HepG2 (cell line): ENCODE measurements around the gene H1-8. TPM values are rescaled to one million over a fixed set of nuclear protein-coding genes. Genes with fewer than 3 reads are reported as not detected.

ENCODE experiments used
- ATF5 ChIP-seq: sonication (generic); formaldehyde crosslinking; IDR thresholded peaks from 2 replicates; pipeline ENCODE4 v1.4.0; 2020; ENCODE audit warnings: mild to moderate bottlenecking, low read depth, missing genetic modification reagents
- BATF2 ChIP-seq: sonication (generic); formaldehyde crosslinking; IDR thresholded peaks from 2 replicates; pipeline ENCODE4 v1.8.0; 2022; ENCODE audit warnings: mild to moderate bottlenecking, missing genetic modification reagents, moderate library complexity
- FOXA3 ChIP-seq: IDR thresholded peaks from 2 replicates; pipeline ENCODE4 v1.6.1; 2016; ENCODE audit warnings: missing genetic modification reagents, missing compliant biosample characterization
- FOXO1 ChIP-seq: sonication (generic); formaldehyde crosslinking; IDR thresholded peaks from 2 replicates; pipeline ENCODE4 v1.4.0; 2020; ENCODE audit warnings: missing genetic modification reagents
- RXRB ChIP-seq: IDR thresholded peaks from 2 replicates; pipeline ENCODE4 v1.6.1; 2016; ENCODE audit warnings: borderline replicate concordance, missing genetic modification reagents, missing compliant biosample characterization
- SP5 ChIP-seq: IDR thresholded peaks from 2 replicates; pipeline ENCODE4 v1.6.1; 2016; ENCODE audit warnings: low read depth, borderline replicate concordance
- ZBED4 ChIP-seq: sonication (generic); formaldehyde crosslinking; IDR thresholded peaks from 2 replicates; pipeline ENCODE4 v1.4.0; 2020; ENCODE audit warnings: missing genetic modification reagents, borderline replicate concordance
- ZNF282 ChIP-seq: fragments of 450-650 bp; IDR thresholded peaks from 2 replicates; pipeline ENCODE4 v1.6.1; 2018; ENCODE audit not compliant: partially characterized antibody
- ZNF430 ChIP-seq: sonication (generic); formaldehyde crosslinking; IDR thresholded peaks from 2 replicates; pipeline ENCODE4 v1.9.0; 2021; ENCODE audit warnings: mild to moderate bottlenecking, missing genetic modification reagents
- ZNF512B ChIP-seq: sonication (generic); formaldehyde crosslinking; IDR thresholded peaks from 2 replicates; pipeline ENCODE4 v1.5.1; 2020; ENCODE audit warnings: missing genetic modification reagents, mild to moderate bottlenecking, borderline replicate concordance
- ZNF724P ChIP-seq: sonication (generic); formaldehyde crosslinking; IDR thresholded peaks from 2 replicates; pipeline ENCODE4 v1.8.0; 2022; ENCODE audit warnings: missing genetic modification reagents, borderline replicate concordance
- ZNF891 ChIP-seq: sonication (generic); formaldehyde crosslinking; IDR thresholded peaks from 2 replicates; pipeline ENCODE4 v1.5.0; 2020; ENCODE audit warnings: mild to moderate bottlenecking, missing genetic modification reagents
- polyA plus RNA-seq, 8 experiments: library from polyadenylated mRNA; depleted of rRNA in 3 of 8; stranded (reverse) in 7 of 8; unstranded in 1 of 8; fragments of >200 nt; fragmentation: Illumina TruSeq in 4 of 8; extraction: Trizol in 4 of 8; gene quantifications; 2 replicates each; pipeline versions ENCODE4 v1.2.1 to v1.2.3, GENCODE V29; 2011 to 2016; ENCODE audit warnings: low read depth in 4 of 8, missing spikeins in 1 of 8, mixed read lengths in 1 of 8; ENCODE audit not compliant: insufficient read depth in 1 of 8
- total RNA-seq, 5 experiments: library from RNA; depleted of rRNA; stranded (reverse); fragments of >200 nt; fragmentation: Illumina TruSeq; extraction: Trizol; gene quantifications; 2 replicates each; pipeline ENCODE4 v1.2.3, GENCODE V29; 2016; ENCODE audit warnings: low read depth in 1 of 5
- TF ChIP-seq, protein P1 (sequence below): sonication (generic); formaldehyde crosslinking; IDR thresholded peaks from 2 replicates; pipeline ENCODE4 v1.4.0; 2020; ENCODE audit warnings: mild to moderate bottlenecking, missing genetic modification reagents
- TF ChIP-seq, protein P2 (sequence below): sonication (generic); formaldehyde crosslinking; conservative IDR thresholded peaks from 2 replicates; pipeline ENCODE4 v1.4.0; 2020; ENCODE audit warnings: missing genetic modification reagents

The H1-8 gene
- total and polyA plus RNA-seq, 2 of the 13 experiments (the other 11 are each of a cell fraction or from before 2014, with no cell fraction given): 0.08 TPM; not detected in 1

DNA sequence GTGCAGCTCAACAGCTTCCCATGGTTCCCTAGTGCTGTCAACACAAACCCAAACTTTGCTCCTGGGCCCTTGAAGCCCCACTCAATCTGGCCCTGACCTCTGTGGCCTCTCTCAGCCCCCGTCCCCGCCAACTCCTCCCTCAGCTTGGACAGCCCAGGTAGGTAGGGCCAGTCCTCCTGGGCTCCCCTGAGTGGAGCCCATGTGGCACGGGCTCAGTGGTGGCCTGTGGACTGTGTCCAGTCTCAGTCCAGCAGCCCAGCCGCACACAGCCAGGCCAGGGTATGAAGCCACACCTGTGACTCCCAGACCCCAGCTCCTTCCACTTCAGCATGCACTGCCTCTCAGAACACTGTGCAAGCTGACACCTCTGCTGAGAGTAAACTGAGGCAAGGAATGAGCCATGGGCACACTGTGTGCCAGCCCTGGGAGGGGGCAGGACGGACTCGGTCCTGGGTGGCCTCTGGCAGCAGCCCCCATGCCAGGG lies 52.0 kb downstream of the H1-8 start (continued):
- TF ChIP-seq ZBED4 (CRISPR knock-in tag) (peak; percentile 79; the same call in 1 of the 2 replicates), RXRB (peak; percentile 81), ZNF891 (CRISPR knock-in tag) (0 out of 2 replicates have a peak, but pooled peaks have one; percentile 4), ZNF430 (CRISPR knock-in tag) (no peak), SP5 (peak; percentile 93), ZNF724P (CRISPR knock-in tag) (no peak), BATF2 (CRISPR knock-in tag) (no peak), ATF5 (no peak), FOXA3 (CRISPR knock-in tag) (peak; percentile 71), ZNF512B (CRISPR knock-in tag) (no peak), ZNF282 (no peak), FOXO1 (peak; percentile 84)
- TF ChIP-seq, protein P1, sequence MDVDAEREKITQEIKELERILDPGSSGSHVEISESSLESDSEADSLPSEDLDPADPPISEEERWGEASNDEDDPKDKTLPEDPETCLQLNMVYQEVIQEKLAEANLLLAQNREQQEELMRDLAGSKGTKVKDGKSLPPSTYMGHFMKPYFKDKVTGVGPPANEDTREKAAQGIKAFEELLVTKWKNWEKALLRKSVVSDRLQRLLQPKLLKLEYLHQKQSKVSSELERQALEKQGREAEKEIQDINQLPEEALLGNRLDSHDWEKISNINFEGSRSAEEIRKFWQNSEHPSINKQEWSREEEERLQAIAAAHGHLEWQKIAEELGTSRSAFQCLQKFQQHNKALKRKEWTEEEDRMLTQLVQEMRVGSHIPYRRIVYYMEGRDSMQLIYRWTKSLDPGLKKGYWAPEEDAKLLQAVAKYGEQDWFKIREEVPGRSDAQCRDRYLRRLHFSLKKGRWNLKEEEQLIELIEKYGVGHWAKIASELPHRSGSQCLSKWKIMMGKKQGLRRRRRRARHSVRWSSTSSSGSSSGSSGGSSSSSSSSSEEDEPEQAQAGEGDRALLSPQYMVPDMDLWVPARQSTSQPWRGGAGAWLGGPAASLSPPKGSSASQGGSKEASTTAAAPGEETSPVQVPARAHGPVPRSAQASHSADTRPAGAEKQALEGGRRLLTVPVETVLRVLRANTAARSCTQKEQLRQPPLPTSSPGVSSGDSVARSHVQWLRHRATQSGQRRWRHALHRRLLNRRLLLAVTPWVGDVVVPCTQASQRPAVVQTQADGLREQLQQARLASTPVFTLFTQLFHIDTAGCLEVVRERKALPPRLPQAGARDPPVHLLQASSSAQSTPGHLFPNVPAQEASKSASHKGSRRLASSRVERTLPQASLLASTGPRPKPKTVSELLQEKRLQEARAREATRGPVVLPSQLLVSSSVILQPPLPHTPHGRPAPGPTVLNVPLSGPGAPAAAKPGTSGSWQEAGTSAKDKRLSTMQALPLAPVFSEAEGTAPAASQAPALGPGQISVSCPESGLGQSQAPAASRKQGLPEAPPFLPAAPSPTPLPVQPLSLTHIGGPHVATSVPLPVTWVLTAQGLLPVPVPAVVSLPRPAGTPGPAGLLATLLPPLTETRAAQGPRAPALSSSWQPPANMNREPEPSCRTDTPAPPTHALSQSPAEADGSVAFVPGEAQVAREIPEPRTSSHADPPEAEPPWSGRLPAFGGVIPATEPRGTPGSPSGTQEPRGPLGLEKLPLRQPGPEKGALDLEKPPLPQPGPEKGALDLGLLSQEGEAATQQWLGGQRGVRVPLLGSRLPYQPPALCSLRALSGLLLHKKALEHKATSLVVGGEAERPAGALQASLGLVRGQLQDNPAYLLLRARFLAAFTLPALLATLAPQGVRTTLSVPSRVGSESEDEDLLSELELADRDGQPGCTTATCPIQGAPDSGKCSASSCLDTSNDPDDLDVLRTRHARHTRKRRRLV (CRISPR knock-in tag): no peak
- TF ChIP-seq, protein P2, sequence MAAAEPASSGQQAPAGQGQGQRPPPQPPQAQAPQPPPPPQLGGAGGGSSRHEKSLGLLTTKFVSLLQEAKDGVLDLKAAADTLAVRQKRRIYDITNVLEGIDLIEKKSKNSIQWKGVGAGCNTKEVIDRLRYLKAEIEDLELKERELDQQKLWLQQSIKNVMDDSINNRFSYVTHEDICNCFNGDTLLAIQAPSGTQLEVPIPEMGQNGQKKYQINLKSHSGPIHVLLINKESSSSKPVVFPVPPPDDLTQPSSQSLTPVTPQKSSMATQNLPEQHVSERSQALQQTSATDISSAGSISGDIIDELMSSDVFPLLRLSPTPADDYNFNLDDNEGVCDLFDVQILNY (CRISPR knock-in tag): no peak
